ENCODE results near the gene CPT1B.
"Not testable (repeated sequence)": the region's sequence is repeated elsewhere in the genome, so short reads cannot be mapped to it uniquely, and the experiment has no call there.

The CPT1B gene

GRCh38 chr22:50527921-50528681, 50.1 kb downstream of the CPT1B start:
- DNase-seq (ENCODE audit: low read depth in 2 of 2), result no peak

GRCh38 chr22:50526834-50527801, 51.1 kb downstream of the CPT1B start:
- DNase-seq (ENCODE audit: low read depth in 2 of 2), result no peak

DNA sequence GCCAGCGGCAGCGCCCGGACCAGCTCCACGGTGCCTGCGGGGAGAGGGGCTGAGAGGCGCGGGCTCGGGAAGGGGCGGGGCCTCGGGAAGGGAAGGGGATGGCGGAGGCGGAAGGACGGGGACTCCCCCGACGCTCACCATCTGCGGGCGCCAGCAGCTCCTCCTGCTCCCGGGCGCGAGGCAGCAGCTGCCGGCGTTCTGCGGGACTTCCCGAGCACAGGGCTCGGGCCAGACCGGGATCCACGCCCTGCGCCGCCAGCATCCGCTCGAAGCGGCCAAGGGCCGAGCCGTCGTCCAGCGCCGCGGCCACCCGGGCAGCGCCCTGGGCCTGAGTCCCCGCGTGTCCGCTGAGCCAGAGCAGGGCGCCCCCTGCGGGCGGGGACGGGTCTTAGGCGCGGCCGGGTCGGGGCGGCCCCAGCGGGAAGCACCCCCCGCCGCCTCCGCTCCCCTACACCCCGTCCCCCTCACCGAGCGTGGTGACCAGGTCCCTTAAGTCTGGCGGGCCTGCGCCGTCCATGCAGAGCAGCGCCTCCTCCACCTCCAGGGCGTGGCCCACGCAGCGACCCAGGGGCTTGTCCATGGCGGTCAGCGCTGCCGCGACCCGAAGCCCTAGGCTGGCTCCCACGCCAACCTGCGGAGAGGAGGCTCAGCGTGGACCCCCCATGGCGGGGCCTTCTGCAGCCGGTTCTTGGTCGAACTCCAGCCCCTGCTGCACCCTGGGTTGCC, 52.0 kb downstream of the CPT1B start:
- peak; percentile 56 to 62 for DNase-seq (ENCODE audit: low read depth in 2 of 2)

DNA sequence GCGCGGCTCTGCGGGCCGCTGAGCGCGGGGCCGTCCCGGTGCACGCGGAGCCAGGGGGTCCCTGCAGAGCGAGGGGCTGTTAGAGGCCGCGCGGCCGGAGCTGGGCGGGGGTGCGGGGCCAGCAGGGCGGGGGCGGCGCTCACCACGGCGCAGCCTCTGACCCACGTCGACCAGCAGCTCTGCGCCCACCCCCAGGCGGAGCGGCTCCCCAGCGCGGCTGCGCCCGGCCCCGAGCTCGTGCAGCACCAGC, 52.4 kb downstream of the CPT1B start:
- DNase-seq (ENCODE audit: low read depth in 2 of 2), result no peak

- DNase-seq (ENCODE audit: low read depth in 2 of 2), result peak; percentile 94 to 95
Measured at GRCh38 chr22:50525104-50525857, 52.9 kb downstream of the CPT1B start, which contains the start of gene SCO2. SCO2 (minus strand) TSS chr22:50525598; CDS start chr22:50524411, 1,187 bp downstream.

- DNase-seq (ENCODE audit: low read depth in 2 of 2), result no peak
Measured at GRCh38 chr22:50524676-50525103, 53.5 kb downstream of the CPT1B start.

GRCh38 chr22:50523806-50524675, 54.2 kb downstream of the CPT1B start:
- DNase-seq (ENCODE audit: low read depth in 2 of 2), result no peak

DNA sequence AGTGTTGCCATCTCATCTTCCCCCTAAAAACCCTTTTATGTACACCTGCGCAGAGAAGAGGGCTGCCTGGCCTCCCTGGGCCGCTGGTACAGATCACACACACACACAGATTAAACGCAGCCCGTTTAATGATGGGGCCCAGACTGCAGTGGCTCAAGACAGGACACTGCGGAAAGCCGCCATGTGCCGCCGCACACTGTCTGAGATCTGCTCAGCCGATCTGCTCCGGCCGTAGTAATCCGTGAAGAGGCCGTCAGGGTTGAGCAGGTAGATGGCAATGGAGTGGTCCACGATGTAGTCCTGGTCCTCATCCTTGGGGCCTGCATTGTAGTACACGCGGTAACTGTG, 54.8 kb downstream of the CPT1B start:
- DNase-seq (ENCODE audit: low read depth in 2 of 2), result no peak

DNA sequence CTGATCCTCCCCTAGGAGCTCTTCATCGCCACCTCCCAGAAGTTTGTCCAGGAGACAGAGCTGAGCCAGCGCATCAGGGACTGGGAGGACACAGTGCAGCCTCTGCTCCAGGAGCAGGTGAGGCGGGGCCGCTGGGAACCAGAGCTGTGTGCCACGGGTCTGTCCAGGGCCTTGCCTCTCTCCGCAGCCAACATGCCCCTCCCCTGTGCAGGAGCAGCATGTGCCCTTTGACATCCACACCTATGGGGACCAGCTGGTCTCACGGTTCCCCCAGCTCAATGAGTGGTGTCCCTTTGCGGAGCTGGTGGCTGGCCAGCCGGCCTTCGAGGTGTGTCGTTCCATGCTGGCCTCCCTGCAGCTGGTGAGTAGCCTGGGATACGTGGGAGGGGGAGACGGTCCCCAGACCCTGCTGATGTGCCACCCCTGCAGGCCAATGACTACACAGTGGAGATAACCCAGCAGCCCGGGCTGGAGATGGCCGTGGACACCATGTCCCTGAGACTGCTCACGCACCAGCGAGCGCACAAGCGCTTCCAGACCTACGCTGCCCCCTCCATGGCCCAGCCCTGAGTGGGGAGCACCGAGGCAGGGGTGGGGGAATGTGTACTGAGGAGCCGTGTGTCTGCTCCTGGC, 55.3 kb downstream of the CPT1B start:
- no peak for DNase-seq (ENCODE audit: low read depth in 2 of 2)

DNA sequence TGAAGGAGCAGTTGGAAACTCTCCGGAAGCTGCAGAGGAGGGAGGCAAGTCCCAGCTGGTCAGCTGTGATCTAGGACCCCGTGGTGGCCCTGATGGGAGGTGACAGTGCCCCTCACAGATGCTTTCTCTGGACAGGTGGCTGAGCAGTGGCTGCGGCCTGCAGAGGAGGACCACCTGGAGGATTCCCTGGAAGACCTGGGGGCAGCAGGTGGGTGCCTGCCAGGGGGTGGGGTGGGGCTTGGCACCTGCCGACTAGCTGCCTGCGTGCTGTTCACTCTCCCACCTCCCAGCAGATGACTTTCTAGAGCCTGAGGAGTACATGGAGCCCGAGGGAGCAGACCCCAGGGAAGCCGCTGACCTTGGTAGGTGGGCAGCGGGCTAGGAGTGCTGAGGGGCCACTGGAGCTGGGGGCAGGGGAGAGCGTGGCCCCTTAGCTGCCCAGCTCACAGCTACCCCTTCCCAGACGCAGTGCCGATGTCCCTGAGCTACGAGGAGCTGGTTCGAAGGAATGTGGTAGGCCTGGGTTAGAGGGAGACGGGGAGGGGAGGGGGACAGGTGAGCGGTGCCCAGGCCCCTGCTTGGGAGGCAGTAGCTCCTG, 55.9 kb downstream of the CPT1B start:
- no peak for DNase-seq (ENCODE audit: low read depth in 2 of 2)

DNA sequence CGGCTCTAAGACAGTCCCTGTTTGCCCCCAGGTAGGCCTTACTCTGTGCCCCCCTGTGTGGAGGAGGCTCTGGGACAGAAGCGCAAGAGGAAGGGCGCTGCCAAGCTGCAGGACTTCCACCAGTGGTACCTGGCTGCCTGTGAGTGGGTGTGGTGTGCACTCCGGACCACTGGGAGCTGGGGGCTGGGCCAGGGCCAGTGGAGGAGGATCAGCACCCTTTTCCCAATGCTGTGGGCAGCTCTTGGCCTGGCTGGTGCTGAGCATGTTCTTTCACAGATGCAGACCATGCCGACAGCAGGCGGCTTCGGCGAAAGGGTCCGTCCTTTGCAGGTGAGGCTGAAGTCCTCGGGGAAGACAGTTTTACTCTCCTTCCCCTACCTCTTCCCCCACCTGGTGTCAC, 56.5 kb downstream of the CPT1B start:
- DNase-seq (ENCODE audit: low read depth in 2 of 2), result no peak

DNA sequence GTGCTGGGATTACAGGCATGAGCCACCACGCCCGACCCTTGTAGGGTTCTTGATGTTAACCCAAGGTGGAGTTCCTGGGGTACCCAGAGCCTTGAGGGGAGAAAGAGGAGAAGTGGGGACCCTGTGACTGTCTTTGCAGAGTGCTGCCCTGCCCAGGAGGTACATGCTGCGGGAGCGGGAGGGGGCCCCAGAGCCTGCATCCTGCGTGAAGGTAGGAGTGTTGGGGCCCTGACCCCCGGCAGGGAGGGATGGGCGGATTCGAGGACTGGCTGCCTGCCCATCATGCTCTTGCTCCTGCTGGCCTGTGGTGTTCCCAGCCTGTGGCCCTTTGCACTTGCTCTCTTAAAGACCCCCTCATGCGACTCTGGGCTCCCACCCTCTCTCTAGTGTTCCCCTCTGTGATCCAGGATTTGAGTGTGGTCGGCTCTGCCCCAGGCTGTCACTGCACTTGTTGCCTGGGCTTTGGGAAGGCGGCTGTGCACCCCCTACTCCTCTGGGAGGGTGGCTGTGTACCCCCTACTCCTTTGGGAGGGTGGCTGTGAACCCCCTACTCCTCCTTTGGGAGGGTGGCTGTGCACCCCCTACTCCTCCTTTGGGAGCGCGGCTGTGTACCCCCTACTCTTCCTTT, 57.3 kb downstream of the CPT1B start:
- no peak for DNase-seq (ENCODE audit: low read depth in 2 of 2)

DNA sequence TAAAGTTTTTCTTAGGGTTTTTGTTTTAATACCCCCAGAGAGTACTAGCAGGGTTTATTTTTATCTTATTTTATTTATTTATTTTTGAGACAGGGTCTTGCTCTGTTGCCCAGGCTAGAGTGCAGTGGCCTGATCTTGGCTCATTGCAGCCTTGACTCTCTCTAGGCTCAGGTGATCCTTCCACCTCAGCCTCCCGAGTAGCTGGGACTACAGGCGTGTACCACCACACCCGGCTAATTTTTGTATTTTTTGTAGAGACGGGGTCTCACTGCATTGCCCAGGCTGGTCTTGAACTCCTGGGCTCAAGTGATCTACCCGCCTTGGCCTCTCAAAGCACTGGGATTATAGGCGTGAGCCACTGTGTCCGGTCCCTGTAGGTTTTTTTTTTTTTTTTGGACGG, 58.0 kb downstream of the CPT1B start:
- not testable (repeated sequence) for DNase-seq (ENCODE audit: low read depth in 2 of 2)

GRCh38 chr22:50519151-50519550, 59.1 kb downstream of the CPT1B start:
- DNase-seq (ENCODE audit: low read depth in 2 of 2), result no peak

All from fibroblast of skin of left quadriceps (primary cell).